ENCODE measurements around the gene MDFI. TPM values are rescaled to one million over a fixed set of nuclear protein-coding genes. Genes with fewer than 3 reads are reported as not detected.
A peak's percentile ranks its signal among the peaks of the same experiment; 100 is the strongest.

The MDFI gene
- total RNA-seq, 1 donor from 2014 or later, result not detected

GRCh38 chr6:41690541-41691330, 52.5 kb downstream of the MDFI start:
- peaks cover 72% of the 10 kb centered on the region for H3K36me3 Mint-ChIP-seq (ENCODE audit: low read depth)
- POLR2A ChIA-PET, result interaction anchor here (0.6 to 6.4 kb wide), 3 partner anchors 43 to 205 kb away, joined by 3 to 58 read pairs (median 13); no protein-coding TSS in a partner anchor
- H3K27me3 Mint-ChIP-seq, result no peaks in the 10 kb centered on the region
- TF ChIP-seq CTCF (IDR thresholded peaks at IDR 0.05), result no peak
- DNase-seq, result no peak
- peaks cover 35% of the 10 kb centered on the region for H3K4me1 Mint-ChIP-seq
- H3K27ac Mint-ChIP-seq, result peak overlapping the region; percentile 53
- H3K4me3 Mint-ChIP-seq, result no peak overlapping the region
- H3K9me3 Mint-ChIP-seq, result no peaks in the 10 kb centered on the region
- CTCF ChIA-PET, result interaction anchor here (1.0 to 3.4 kb wide), 4 partner anchors 7 to 44 kb away, joined by 3 to 12 read pairs (median 4); no protein-coding TSS in a partner anchor
- intact Hi-C loops (cut with micrococcal nuclease), result no loop called here
- no peak for ATAC-seq (ENCODE audit: low read depth)

GRCh38 chr6:41691426-41692079, 53.3 kb downstream of the MDFI start:
- no peaks in the 10 kb centered on the region for H3K27me3 Mint-ChIP-seq
- H3K27ac Mint-ChIP-seq, result peak overlapping the region; percentile 75
- CTCF ChIA-PET, result interaction anchor here (3.4 to 5.7 kb wide), 2 partner anchors 7 to 14 kb away, joined by 12 to 32 read pairs; no protein-coding TSS in a partner anchor
- intact Hi-C loops (cut with micrococcal nuclease), result no loop called here
- H3K4me3 Mint-ChIP-seq, result no peak overlapping the region
- no peak for DNase-seq
- TF ChIP-seq CTCF (IDR thresholded peaks at IDR 0.05), result no peak
- ATAC-seq (ENCODE audit: low read depth), result no peak
- peaks cover 39% of the 10 kb centered on the region for H3K4me1 Mint-ChIP-seq
- peaks cover 68% of the 10 kb centered on the region for H3K36me3 Mint-ChIP-seq (ENCODE audit: low read depth)
- H3K9me3 Mint-ChIP-seq, result no peaks in the 10 kb centered on the region
- POLR2A ChIA-PET, result interaction anchor here (1.3 to 6.4 kb wide), 2 partner anchors 14 to 42 kb away, joined by 4 to 58 read pairs; no protein-coding TSS in a partner anchor

- ATAC-seq (ENCODE audit: low read depth) (no peak), DNase-seq (no peak)
- intact Hi-C loops (cut with micrococcal nuclease), result no loop called here
- Mint-ChIP-seq H3K36me3 (ENCODE audit: low read depth) (peaks cover 66% of the 10 kb centered on the region), H3K9me3 (no peaks in the 10 kb centered on the region), H3K4me3 (no peak overlapping the region), H3K27me3 (no peaks in the 10 kb centered on the region), H3K27ac (peak overlapping the region; percentile 75), H3K4me1 (peaks cover 43% of the 10 kb centered on the region)
- POLR2A ChIA-PET, result interaction anchor here (1.3 to 6.4 kb wide), 4 partner anchors 9 to 42 kb away, joined by 4 to 58 read pairs (median 5); no protein-coding TSS in a partner anchor
- no peak for TF ChIP-seq CTCF (IDR thresholded peaks at IDR 0.05)
- CTCF ChIA-PET, result interaction anchor here (0.8 to 5.7 kb wide), 3 partner anchors 8 to 42 kb away, joined by 3 to 32 read pairs (median 12); no protein-coding TSS in a partner anchor
Observed at GRCh38 chr6:41692080-41692675, 53.9 kb downstream of the MDFI start.

- intact Hi-C loops (cut with micrococcal nuclease), result no loop called here
- no peak for DNase-seq
- no peaks in the 10 kb centered on the region for H3K9me3 Mint-ChIP-seq
- ATAC-seq (ENCODE audit: low read depth), result no peak
- CTCF ChIA-PET, result interaction anchor here (0.8 to 5.7 kb wide), 3 partner anchors 9 to 42 kb away, joined by 3 to 32 read pairs (median 12); no protein-coding TSS in a partner anchor
- H3K4me3 Mint-ChIP-seq, result no peak overlapping the region
- POLR2A ChIA-PET, result interaction anchor here (0.5 to 6.4 kb wide), 6 partner anchors 9 to 1768 kb away, joined by 3 to 58 read pairs (median 4); no protein-coding TSS in a partner anchor
- peaks cover 64% of the 10 kb centered on the region for H3K36me3 Mint-ChIP-seq (ENCODE audit: low read depth)
- peaks cover 47% of the 10 kb centered on the region for H3K4me1 Mint-ChIP-seq
- no peaks in the 10 kb centered on the region for H3K27me3 Mint-ChIP-seq
- TF ChIP-seq CTCF (IDR thresholded peaks at IDR 0.05), result no peak
- peak overlapping the region; percentile 63 for H3K27ac Mint-ChIP-seq
Observed at GRCh38 chr6:41692730-41693129, 54.5 kb downstream of the MDFI start.

Data from activated B cell treated with CpG ODN at 0.5 μM for 24 hours (primary cell).